Omental fat pad (tissue), 4 donors: ENCODE results near the gene METTL22. TPM values are rescaled to one million over a fixed set of nuclear protein-coding genes. Genes with fewer than 3 reads are reported as not detected.

Source experiments
- ATAC-seq: fragments of 150-250 bp; one replicate; pipeline ENCODE4 v1.9.1; 2016; ENCODE audit warnings: mild to moderate bottlenecking, moderate library complexity; ENCODE audit not compliant: low FRiP score
- DNase-seq: peaks from one replicate; pipeline ENCODE4 v3.0.0-alpha.2; 2019; ENCODE audit warnings: low spot score
- CTCF ChIP-seq, 3 donors: fragments of 450-650 bp; IDR thresholded peaks; one replicate each; pipeline ENCODE4 v1.5.1; 2016 to 2017; ENCODE audit warnings: antibody characterized with exemption in 3 of 3, mild to moderate bottlenecking in 3 of 3, moderate library complexity in 2 of 3
- total RNA-seq, 4 donors: library from RNA; depleted of rRNA; stranded (reverse); fragments of >200 nt; gene quantifications; one replicate each; pipeline ENCODE4 v1.1.0, GENCODE V29; 2016

The METTL22 gene
- total RNA-seq, 4 donors from 2014 or later, result 16.7 to 40.0 (median 24.5) TPM

GRCh38 chr16:8614435-8615029 is 7.0 kb upstream of the METTL22 start:
- DNase-seq (no peak), ATAC-seq (no peak)
- TF ChIP-seq CTCF (IDR thresholded peaks at IDR 0.05), result no peak

- ATAC-seq (no peak), DNase-seq (no peak)
- no peak for TF ChIP-seq CTCF (IDR thresholded peaks at IDR 0.05)
These were observed 1.7 kb upstream of the METTL22 start for GRCh38 chr16:8619671-8620370.

DNA sequence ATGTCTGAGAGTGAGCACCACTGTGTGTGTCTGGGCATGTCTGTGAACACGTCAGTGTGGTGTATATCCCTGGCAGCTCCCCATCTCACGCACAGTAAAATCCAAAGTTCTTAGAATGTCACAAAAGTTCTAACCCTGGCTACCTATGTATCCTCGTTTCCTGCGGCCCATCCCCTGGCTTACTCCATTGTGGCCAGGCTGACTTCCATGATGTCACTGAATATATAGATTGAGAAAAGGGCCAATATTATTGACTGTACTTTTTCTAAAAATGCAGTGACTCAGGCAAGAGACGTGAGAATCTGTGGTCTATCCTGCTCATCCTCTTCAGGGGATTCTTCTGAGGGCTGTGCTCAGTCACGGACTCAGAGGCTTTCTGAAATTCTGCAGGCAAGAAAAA is 963 bp upstream of the METTL22 start:
- ATAC-seq (no peak), DNase-seq (no peak)
- no peak for TF ChIP-seq CTCF (IDR thresholded peaks at IDR 0.05)

GRCh38 chr16:8621222-8621571 is 301 bp upstream of the METTL22 start:
- ATAC-seq (no peak), DNase-seq (no peak)
- TF ChIP-seq CTCF (IDR thresholded peaks at IDR 0.05), result no peak

DNA sequence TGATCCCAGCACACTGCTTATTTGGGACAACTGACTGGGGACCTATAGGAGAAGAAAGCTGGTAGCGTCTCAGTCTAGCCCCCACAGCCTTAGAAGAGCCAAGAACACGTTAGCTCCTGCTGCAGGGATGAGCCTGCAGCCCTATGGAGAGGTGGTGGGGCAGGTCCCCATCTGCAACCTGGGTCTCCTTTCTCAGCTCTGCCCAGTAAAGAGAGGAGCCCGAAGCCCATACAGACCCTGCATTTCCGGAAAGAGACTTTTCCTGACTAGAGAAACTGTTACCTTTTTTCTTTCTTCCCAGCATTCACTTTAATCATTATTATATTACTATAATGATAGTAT is 788 bp downstream of the METTL22 start:
- ATAC-seq, result no peak
- DNase-seq, result no peak
- no peak for TF ChIP-seq CTCF (IDR thresholded peaks at IDR 0.05)

GRCh38 chr16:8623634-8624033 is 2.1 kb downstream of the METTL22 start:
- DNase-seq (no peak), ATAC-seq (no peak)
- TF ChIP-seq CTCF (IDR thresholded peaks at IDR 0.05), result no peak

GRCh38 chr16:8625491-8626087 is 4.1 kb downstream of the METTL22 start:
- ATAC-seq, result no peak
- TF ChIP-seq CTCF (IDR thresholded peaks at IDR 0.05), result no peak
- DNase-seq, result no peak
